ENCODE data around the gene CRB2.

DNA sequence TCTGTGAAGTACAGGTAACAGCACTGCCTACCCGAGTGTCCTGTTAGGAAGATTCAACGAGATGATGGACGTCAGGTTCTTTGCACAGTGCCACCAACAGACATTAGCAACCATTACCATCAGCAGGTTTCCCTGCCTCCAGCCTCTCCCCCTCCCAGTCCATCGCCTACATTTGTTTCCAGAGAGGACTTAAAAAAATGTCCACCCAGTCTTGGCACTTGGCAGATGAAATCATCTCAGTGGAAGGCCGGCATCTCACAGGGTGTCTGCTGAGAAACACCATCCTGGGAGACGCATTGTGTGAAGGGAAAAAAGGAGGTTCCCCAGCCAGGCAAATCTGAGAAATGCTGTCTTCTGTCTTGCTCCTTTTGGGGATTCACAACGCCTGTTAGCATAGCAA lies 58.2 kb downstream of the CRB2 start:
- no peak for TF ChIP-seq CTCF (IDR thresholded peaks at IDR 0.05)
- TF ChIP-seq POLR2A (IDR thresholded peaks at IDR 0.05) = no peak
